Heart left ventricle (tissue), 13 donors: ENCODE data around the gene SPIN2B.

Experiments
- POLR2A ChIP-seq, 2 donors: fragments of 450-650 bp; IDR thresholded peaks; one replicate each; pipeline ENCODE4 v1.6.1; 2017; ENCODE audit warnings: antibody characterized with exemption in 2 of 2, mild to moderate bottlenecking in 2 of 2, moderate library complexity in 2 of 2
- TF ChIP-seq, protein P1 (sequence below), 12 donors: fragments of 200-600 bp; sonication (generic) in 4 of 12; IDR thresholded peaks; one replicate each; pipeline versions ENCODE4 v1.5.0 to v1.8.0; 2018 to 2022; ENCODE audit warnings: antibody characterized with exemption in 12 of 12, mild to moderate bottlenecking in 5 of 12
- donor health status: ischemic (EF 13 %, LVEDD 7.1; RV severe dilation, severe dysfunction).
- donor health status: DM: no; HTN: yes; CAD: no.
- donor health status: DM: no; HTN: no; CAD: no.
- donor health status: ischemic (EF 25% LVEDD 6.9; RV normal size, moderate dysfunction).
- donor health status: ischemic (EF 25% LVEDD 5.7; RV mildly dilated, moderate dysfunction).
- donor health status: ischemic (EF 35%, LVEDD 5.7; RV mildly dilated, moderate dysfunction).
- donor health status: nonischemic (EF 11% LVEDD 7.7; RV severe dilation, severe dysfunction).
- donor health status: DM: yes; HTN: yes; CAD: no.
- donor health status: PGD.
- donor health status: ischemic (EF 29% LVEDD 5.4; RV normal size, mild dysfunction).
- donor health status: nonischemic (EF 23%, LVEDD 6.1; RV moderate dilation, normal function).

GRCh38 chrX:57070185-57070984 is 51.0 kb downstream of the SPIN2B start:
- TF ChIP-seq, protein P1, sequence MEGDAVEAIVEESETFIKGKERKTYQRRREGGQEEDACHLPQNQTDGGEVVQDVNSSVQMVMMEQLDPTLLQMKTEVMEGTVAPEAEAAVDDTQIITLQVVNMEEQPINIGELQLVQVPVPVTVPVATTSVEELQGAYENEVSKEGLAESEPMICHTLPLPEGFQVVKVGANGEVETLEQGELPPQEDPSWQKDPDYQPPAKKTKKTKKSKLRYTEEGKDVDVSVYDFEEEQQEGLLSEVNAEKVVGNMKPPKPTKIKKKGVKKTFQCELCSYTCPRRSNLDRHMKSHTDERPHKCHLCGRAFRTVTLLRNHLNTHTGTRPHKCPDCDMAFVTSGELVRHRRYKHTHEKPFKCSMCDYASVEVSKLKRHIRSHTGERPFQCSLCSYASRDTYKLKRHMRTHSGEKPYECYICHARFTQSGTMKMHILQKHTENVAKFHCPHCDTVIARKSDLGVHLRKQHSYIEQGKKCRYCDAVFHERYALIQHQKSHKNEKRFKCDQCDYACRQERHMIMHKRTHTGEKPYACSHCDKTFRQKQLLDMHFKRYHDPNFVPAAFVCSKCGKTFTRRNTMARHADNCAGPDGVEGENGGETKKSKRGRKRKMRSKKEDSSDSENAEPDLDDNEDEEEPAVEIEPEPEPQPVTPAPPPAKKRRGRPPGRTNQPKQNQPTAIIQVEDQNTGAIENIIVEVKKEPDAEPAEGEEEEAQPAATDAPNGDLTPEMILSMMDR (IDR thresholded peaks at IDR 0.05) = no peak
- TF ChIP-seq POLR2A (IDR thresholded peaks at IDR 0.05) = no peak
